ENCODE results near the gene TMEM107. TPM values are rescaled to one million over a fixed set of nuclear protein-coding genes. Genes with fewer than 3 reads are reported as not detected.
"Not testable (repeated sequence)": the region's sequence is repeated elsewhere in the genome, so short reads cannot be mapped to it uniquely, and the experiment has no call there.

TMEM107 gene
- total RNA-seq, 2 donors from 2014 or later = 13.2 to 17.0 TPM

- intact Hi-C loops (cut with DNase I) = loop anchor here (2.0 kb wide), 1 partner anchor 36 kb away; no protein-coding TSS in a partner anchor
- no peak for DNase-seq
- H3K27ac ChIP-seq = peak overlapping the region; percentile 91
- peak overlapping the region; percentile 51 for H3K4me3 ChIP-seq
- TF ChIP-seq CTCF (IDR thresholded peaks at IDR 0.05) = no peak
- H3K4me1 ChIP-seq = peaks cover 10% of the 10 kb centered on the region
- H3K9ac ChIP-seq (ENCODE audit: low read depth in 2 of 2, low read length in 2 of 2) = peak overlapping the region; percentile 85 to 99
- no peaks in the 10 kb centered on the region for H3K27me3 ChIP-seq
- no peaks in the 10 kb centered on the region for H3K9me3 ChIP-seq
- H3K36me3 ChIP-seq = no peaks in the 10 kb centered on the region
Observed at GRCh38 chr17:8222380-8222629, 46.1 kb upstream of the TMEM107 start.

- H3K27me3 ChIP-seq = no peaks in the 10 kb centered on the region
- H3K4me1 ChIP-seq = peaks cover 10% of the 10 kb centered on the region
- no peaks in the 10 kb centered on the region for H3K9me3 ChIP-seq
- H3K36me3 ChIP-seq = no peaks in the 10 kb centered on the region
- no peak for TF ChIP-seq CTCF (IDR thresholded peaks at IDR 0.05)
- H3K4me3 ChIP-seq = peak overlapping the region; percentile 51
- DNase-seq = peak; percentile 97
- peak overlapping the region; percentile 85 to 99 for H3K9ac ChIP-seq (ENCODE audit: low read depth in 2 of 2, low read length in 2 of 2)
- peak overlapping the region; percentile 91 for H3K27ac ChIP-seq
- intact Hi-C loops (cut with DNase I) = loop anchor here (2.0 kb wide), 1 partner anchor 35 kb away; no protein-coding TSS in a partner anchor
Observed at GRCh38 chr17:8221663-8222379, 45.6 kb upstream of the TMEM107 start.

- peak; percentile 97 for DNase-seq
- no peak for TF ChIP-seq CTCF (IDR thresholded peaks at IDR 0.05)
- H3K9me3 ChIP-seq = no peaks in the 10 kb centered on the region
- H3K27me3 ChIP-seq = no peaks in the 10 kb centered on the region
- H3K9ac ChIP-seq (ENCODE audit: low read depth in 2 of 2, low read length in 2 of 2) = peak overlapping the region; percentile 78 to 99
- peaks cover 10% of the 10 kb centered on the region for H3K4me1 ChIP-seq
- no peaks in the 10 kb centered on the region for H3K36me3 ChIP-seq
- H3K4me3 ChIP-seq = peak overlapping the region; percentile 51
- intact Hi-C loops (cut with DNase I) = no loop called here
- peak overlapping the region; percentile 91 for H3K27ac ChIP-seq
Observed at GRCh38 chr17:8220783-8221662, 44.8 kb upstream of the TMEM107 start.

GRCh38 chr17:8214000-8214399 is 37.8 kb upstream of the TMEM107 start:
- H3K4me1 ChIP-seq; H3K9me3 ChIP-seq; H3K36me3 ChIP-seq; intact Hi-C loops (cut with DNase I); DNase-seq; H3K27ac ChIP-seq; H3K4me3 ChIP-seq; H3K9ac ChIP-seq (ENCODE audit: low read depth in 2 of 2, low read length in 2 of 2); H3K27me3 ChIP-seq: not testable (repeated sequence)

- no peak for TF ChIP-seq CTCF (IDR thresholded peaks at IDR 0.05)
- no peak for DNase-seq
- Histone ChIP-seq H3K27ac (no peak overlapping the region), H3K9me3 (no peaks in the 10 kb centered on the region), H3K36me3 (no peaks in the 10 kb centered on the region), H3K4me1 (peaks cover 6% of the 10 kb centered on the region), H3K9ac (ENCODE audit: low read depth in 2 of 2, low read length in 2 of 2) (no peak overlapping the region), H3K4me3 (no peak overlapping the region), H3K27me3 (no peaks in the 10 kb centered on the region)
- intact Hi-C loops (cut with DNase I) = no loop called here
Observed at GRCh38 chr17:8212312-8213180, 36.4 kb upstream of the TMEM107 start.

All from colonic mucosa (tissue), 4 donors.